DOHH2 (cell line): ENCODE results near the gene FADS6.

Source experiments
- EZH2phosphoT487 ChIP-seq: fragments of 200-600 bp; sonication (generic); IDR thresholded peaks from 2 replicates; pipeline ENCODE4 v1.6.1; 2017; ENCODE audit warnings: borderline replicate concordance, mild to moderate bottlenecking, antibody characterized with exemption, low read length, moderate library complexity, mixed read lengths
- TF ChIP-seq, protein P1 (sequence below): fragments of 200-600 bp; sonication (generic); IDR thresholded peaks from one replicate; pipeline ENCODE4 v1.5.1; 2014; ENCODE audit warnings: antibody characterized with exemption, mild to moderate bottlenecking, low read depth, low read length; ENCODE audit not compliant: poor library complexity, severe bottlenecking

DNA sequence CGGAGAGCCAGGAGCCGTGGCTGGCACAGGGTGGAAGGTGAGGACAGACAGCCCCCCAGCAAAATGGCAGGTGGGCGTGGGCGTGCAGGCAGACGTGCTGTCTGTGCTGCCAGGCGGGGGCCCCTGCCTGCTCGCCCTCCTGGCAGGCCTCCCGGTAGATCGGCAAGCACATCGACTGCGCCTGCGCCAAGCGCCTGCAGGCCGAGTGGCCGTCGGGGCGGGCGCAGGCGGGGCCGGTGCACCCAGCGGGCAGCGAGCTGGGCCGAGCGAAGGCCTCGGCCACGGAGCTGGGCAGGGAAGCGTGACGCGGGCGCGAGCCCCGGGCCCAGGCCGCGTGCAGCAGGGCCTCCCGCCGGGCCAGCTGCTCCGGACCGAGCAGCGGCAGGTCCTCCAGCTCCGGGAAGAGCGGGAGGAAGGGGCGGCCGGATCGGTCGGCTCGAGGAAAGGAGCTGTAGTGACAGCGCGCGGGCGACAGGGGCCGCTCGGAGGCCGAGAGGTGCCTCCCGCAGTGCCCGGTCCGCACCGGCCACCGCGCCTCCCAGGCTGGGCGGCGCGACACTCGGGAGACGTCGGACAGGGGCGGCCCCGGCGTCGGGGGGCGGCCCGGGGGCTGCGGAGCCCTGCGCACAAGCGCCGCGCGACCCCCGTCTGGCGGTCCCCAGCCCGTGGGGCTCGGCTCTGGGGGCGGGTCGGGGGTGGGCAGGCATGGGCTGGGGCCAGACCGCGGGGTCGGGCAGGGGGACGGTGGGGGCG lies 50.7 kb downstream of the FADS6 start:
- TF ChIP-seq, protein P1, sequence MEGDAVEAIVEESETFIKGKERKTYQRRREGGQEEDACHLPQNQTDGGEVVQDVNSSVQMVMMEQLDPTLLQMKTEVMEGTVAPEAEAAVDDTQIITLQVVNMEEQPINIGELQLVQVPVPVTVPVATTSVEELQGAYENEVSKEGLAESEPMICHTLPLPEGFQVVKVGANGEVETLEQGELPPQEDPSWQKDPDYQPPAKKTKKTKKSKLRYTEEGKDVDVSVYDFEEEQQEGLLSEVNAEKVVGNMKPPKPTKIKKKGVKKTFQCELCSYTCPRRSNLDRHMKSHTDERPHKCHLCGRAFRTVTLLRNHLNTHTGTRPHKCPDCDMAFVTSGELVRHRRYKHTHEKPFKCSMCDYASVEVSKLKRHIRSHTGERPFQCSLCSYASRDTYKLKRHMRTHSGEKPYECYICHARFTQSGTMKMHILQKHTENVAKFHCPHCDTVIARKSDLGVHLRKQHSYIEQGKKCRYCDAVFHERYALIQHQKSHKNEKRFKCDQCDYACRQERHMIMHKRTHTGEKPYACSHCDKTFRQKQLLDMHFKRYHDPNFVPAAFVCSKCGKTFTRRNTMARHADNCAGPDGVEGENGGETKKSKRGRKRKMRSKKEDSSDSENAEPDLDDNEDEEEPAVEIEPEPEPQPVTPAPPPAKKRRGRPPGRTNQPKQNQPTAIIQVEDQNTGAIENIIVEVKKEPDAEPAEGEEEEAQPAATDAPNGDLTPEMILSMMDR = no peak
- no peak for TF ChIP-seq EZH2phosphoT487
